Activated CD8-positive, alpha-beta memory T cell treated with anti-CD3 and anti-CD28 coated beads for 4 hours (primary cell): ENCODE data around the gene VPS37C.

Experiments used
- DNase-seq, 2 donors: peaks; one replicate each; pipeline ENCODE4 v3.0.0-alpha.2; 2020; ENCODE audit warnings: low read depth in 2 of 2

The VPS37C gene

DNA sequence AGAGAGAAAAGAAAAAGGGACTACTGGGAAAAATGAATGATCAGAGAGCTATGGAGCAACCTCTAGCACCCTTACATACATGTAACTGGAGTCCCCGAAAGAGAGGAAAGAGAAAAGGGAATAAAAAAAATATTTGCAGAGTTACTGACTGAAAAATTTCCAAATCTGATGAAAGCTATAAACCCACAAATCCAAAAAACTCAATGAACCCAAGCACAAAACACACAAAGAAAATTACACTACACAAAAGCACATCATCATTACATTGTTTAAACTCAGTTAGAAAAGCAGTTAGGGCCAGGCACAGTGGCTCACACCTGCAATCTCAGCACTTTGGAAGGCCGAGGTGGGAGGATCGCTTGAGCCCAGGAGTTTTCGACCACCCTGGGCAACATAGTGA, 6.7 kb downstream of the VPS37C start:
- DNase-seq = no peak

- DNase-seq = no peak
Observed at GRCh38 chr11:61153593-61154095, 7.6 kb downstream of the VPS37C start.

DNA sequence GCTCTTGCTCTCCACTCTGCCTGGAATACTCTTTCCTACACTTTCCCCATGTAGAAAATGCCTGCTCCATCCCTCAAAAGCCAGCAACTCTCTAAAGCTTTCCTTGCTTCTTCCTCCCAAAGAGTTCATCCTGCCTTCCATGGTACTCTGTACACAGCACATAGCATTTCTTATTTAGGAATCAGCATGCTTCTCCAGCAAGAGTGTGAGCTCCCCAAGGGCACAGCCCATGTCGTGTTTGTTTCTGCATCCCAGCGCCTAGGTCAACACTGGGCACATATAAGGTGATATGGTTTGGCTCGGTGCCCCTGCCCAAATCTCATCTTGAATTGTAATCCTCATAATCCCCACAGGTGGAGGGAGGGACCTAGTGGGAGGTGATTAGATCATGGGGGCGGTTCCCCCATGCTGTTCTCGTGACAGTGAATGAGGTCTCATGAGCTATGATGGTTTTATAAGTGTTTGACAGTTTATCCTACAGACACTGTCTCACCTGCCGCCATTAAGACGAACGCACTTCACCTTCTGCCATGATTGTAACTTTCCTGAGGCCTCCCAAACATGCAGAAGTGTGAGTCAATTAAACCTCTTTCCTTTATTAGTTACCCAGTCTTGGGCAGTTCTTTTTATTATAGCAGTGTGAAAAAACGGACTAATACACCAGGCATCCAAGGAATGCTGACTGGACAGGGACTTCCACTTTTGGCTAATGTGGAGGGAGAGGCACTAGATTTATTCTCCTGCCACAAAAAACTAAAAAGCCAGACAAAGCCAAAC, 8.2 kb downstream of the VPS37C start:
- DNase-seq = no peak

- no peak for DNase-seq
Observed at GRCh38 chr11:61151545-61152252, 9.5 kb downstream of the VPS37C start.

- DNase-seq = no peak
Observed at GRCh38 chr11:61150706-61151544, 10.3 kb downstream of the VPS37C start.

- no peak for DNase-seq
Observed at GRCh38 chr11:61149624-61150615, 11.3 kb downstream of the VPS37C start.

- DNase-seq = no peak
Observed at GRCh38 chr11:61147791-61148620, 13.2 kb downstream of the VPS37C start.

- DNase-seq = no peak
Observed at GRCh38 chr11:61147271-61147670, 14.0 kb downstream of the VPS37C start.

DNA sequence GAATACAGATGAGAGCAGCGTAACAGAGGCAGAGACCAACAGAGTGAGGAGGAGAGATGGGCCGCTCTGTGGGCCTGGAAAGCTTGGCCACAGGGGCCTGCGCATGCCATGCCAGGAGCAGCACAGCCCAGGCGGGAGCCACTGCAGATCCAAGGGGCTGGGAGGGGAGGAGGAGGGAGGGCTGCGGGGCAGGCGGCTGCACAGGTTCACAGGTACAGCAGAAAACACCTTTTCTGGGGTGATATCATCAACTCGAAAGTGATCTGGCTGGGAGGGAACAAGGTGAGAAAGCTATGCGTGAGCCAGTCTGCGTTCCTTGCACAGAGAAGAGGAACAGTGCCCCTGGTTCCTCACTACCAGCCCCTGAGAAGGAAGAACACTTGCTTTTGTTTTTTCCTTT, 14.8 kb downstream of the VPS37C start:
- DNase-seq = no peak

DNA sequence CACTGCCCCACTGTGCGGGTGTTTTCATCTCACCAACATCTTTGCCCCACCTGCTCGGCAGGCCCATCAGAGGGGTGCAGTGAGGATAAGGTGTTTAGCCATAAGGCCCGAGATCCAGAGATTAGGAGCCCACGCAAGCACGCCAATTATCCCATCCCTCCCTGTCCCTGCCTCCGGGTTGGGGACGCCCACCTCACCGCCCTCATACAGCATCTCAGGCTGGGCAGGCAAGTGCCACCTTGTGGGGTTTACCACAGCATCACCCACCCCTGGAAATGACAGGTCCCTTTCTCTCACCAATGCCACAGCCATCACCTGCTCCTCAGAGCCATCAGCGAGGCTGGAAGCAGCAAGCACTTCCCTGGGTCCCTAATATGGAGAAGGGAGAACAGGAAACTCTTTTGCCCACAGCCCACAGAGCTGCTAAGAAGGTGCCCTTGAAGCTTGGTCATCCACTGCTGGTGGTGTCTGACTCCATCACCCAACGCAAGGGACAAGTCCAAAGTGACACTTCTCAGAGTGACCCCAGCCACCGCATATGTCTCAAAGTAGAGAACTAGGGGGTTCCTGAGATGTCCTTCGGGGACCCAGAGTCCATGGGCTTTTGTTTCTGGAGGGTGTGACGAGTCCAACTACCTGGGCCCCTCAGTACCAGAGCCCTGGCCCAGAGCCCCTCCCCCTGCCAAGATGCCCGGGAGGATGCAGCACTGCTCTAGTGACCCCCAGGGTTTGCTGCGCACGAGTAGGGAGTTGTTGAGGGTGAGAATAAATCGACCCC, 15.8 kb downstream of the VPS37C start:
- no peak for DNase-seq

DNA sequence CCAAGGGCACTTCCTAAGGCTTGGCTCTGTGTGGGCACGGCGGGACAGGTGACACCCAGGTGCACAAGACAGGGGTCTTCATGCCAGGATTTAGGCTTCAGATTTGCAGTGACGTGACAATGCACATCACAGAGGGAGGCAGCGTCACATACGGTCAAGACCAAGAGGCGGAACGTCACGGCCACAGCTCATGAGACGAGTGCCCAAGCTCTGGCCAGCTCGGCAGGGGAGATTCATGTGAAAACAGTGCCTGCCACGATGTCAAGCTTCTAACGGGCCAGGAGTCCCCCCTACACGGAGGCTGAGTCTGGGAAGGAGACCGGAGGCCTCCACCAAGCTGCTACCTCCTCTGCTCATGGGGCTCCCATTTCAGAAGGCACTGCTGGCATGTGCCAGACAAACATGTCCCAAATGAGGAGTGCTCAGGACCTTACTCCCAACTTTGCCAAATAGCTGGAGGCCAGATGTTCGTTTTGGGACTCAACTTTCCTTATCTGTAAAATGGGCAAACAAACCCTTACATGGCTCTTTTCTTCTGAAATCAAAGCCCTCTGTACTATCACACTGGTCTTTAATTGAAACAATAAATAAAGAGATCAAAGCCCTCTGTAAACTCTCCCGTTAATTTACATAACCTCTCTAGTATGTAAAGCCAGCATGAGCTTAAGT, 16.6 kb downstream of the VPS37C start:
- DNase-seq = no peak

- no peak for DNase-seq
Observed at GRCh38 chr11:61142424-61142823, 18.8 kb downstream of the VPS37C start.

DNA sequence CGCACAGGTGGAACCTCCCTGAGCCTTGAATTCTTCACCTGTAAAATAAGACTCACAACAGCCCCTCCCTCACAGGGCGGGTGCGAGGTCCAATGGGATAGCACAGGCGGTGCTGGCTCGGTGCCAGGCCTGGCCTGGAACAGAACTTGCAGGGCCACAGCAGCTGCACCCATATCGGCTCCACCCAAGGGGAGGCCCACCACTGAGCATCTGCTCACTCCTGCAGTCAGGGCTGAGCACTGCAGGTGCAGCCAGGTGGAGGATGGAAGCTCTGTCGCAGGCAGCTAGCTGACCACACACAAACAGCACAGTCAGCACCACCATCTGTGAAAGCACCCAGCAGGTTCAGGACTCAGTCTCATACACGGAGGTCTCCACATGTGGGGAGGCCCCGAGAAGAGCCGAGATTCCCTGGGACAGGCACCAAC, 19.6 kb downstream of the VPS37C start:
- DNase-seq = no peak

DNA sequence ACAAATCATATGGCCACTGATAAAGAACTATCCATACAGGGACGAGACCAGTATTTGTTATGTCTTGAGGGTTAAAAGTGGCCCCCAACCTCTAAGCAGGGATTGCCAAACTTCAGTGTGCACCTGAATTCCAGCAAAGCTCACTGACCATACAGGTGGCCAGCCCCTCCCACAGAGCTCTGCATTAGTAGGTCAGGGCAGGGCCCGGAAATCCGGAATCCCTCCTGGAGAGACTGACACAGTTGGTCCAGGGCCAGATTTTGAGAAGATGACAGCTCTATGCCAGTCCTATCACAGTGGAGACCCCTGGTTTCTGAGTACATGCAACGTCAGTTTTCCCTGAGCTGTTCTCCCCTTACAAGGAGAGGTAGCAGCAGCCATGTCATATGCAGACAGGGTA, 20.8 kb downstream of the VPS37C start:
- DNase-seq = no peak

- DNase-seq = no peak
Observed at GRCh38 chr11:61139387-61139786, 21.8 kb downstream of the VPS37C start.

GRCh38 chr11:61138935-61139334, 22.3 kb downstream of the VPS37C start:
- no peak for DNase-seq

- DNase-seq = no peak
Observed at GRCh38 chr11:61134801-61135257, 26.4 kb downstream of the VPS37C start.

DNA sequence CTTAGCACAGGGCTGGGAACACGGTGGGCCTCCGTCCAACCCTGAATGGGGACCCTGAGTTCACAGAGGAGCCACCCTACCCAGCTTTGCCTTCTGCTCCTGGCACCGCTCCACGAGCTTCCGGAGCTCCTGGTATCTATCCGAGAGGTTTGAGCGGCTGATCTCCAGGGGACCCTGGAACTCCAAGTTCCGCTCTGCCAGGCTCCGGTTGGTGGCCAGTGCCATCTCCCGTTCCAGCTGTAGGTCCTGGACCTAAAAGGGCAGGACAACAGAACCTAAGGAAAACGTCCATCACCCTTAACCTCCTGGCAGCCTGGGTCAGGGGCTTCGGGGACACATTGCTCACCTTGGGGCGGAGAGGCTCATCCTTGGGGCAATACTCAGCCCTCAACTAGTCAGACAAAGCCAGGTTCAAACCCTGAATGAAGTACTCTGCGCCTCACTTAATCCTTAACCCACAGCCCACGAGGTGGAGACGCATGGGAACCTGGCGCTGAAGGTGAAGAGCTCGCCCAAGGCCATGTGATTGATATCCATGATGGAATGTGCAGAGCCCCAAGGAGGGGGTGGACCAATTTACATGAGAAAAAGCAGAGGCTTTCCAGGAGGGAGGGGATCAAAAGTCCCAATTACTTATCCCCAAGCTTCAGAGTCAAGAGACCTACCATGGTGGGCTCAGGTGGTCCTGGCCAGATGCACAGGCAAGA, 27.1 kb downstream of the VPS37C start:
- no peak for DNase-seq
